WTC11 (cell line): ENCODE measurements around the gene ZIC1. TPM values are rescaled to one million over a fixed set of nuclear protein-coding genes. Genes with fewer than 3 reads are reported as not detected.

Experiments used
- ATAC-seq: fragments of 200-7000 bp; cut with Tn5 transposase; 2 replicates; pipeline ENCODE4 v1.10.0; 2021; ENCODE audit warnings: mild to moderate bottlenecking, moderate library complexity
- CTCF ChIA-PET: fragments of 300-600 bp; sonication (Branson Sonifier 250); formaldehyde crosslinking; loops from one replicate; lab custom pipeline; 2021; ENCODE audit warnings: antibody characterized with exemption; lab: Charles Lee
- POLR2A ChIA-PET: fragments of 350-600 bp; sonication (Branson Sonifier 250); formaldehyde crosslinking; loops from one replicate; lab custom pipeline; 2021; ENCODE audit warnings: antibody characterized with exemption; lab: Charles Lee
- DNase-seq: peaks from one replicate; pipeline ENCODE4 v3.0.0; 2021; ENCODE audit warnings: low spot score
- H3K27ac Mint-ChIP-seq: 2 replicates; pipeline ENCODE4 v1.8.0; 2021; ENCODE audit warnings: mixed read lengths
- H3K27me3 Mint-ChIP-seq: 2 replicates; pipeline ENCODE4 v1.8.0; 2021; ENCODE audit warnings: low read depth, mild to moderate bottlenecking, moderate library complexity, mixed read lengths
- H3K36me3 Mint-ChIP-seq: 2 replicates; pipeline ENCODE4 v1.8.0; 2021; ENCODE audit warnings: mixed read lengths
- H3K4me1 Mint-ChIP-seq: 2 replicates; pipeline ENCODE4 v1.8.0; 2022; ENCODE audit warnings: mixed read lengths
- H3K4me3 Mint-ChIP-seq: 2 replicates; pipeline ENCODE4 v1.8.0; 2021; ENCODE audit warnings: mild to moderate bottlenecking, moderate library complexity, mixed read lengths
- H3K9me3 Mint-ChIP-seq: 2 replicates; pipeline ENCODE4 v1.8.0; 2021; ENCODE audit warnings: mixed read lengths
- AFF4 ChIP-seq: sonication (generic); formaldehyde crosslinking; IDR thresholded peaks from 2 replicates; pipeline ENCODE4 v1.8.1; 2023; ENCODE audit warnings: mild to moderate bottlenecking, missing genetic modification reagents, borderline replicate concordance
- ATF6 ChIP-seq: sonication (generic); formaldehyde crosslinking; IDR thresholded peaks from 2 replicates; pipeline ENCODE4 v1.8.1; 2023; ENCODE audit warnings: mild to moderate bottlenecking, missing genetic modification reagents
- ELF4 ChIP-seq: sonication (generic); formaldehyde crosslinking; IDR thresholded peaks from 2 replicates; pipeline ENCODE4 v1.8.1; 2022; ENCODE audit warnings: low read depth, mild to moderate bottlenecking, moderate library complexity, missing genetic modification reagents
- ETV6 ChIP-seq: sonication (generic); formaldehyde crosslinking; IDR thresholded peaks from 2 replicates; pipeline ENCODE4 v1.8.1; 2022; ENCODE audit warnings: mild to moderate bottlenecking, missing genetic modification reagents
- FOXK1 ChIP-seq: sonication (generic); formaldehyde crosslinking; IDR thresholded peaks from 2 replicates; pipeline ENCODE4 v1.8.0; 2022; ENCODE audit warnings: mild to moderate bottlenecking, moderate library complexity, missing genetic modification reagents
- GTF2I ChIP-seq: fragments of 250-450 bp; sonication (Bioruptor Pico); conservative IDR thresholded peaks from 2 replicates; pipeline ENCODE4 v1.4.0; 2021; ENCODE audit warnings: mild to moderate bottlenecking
- JUN ChIP-seq: sonication (generic); formaldehyde crosslinking; IDR thresholded peaks from 2 replicates; pipeline ENCODE4 v1.8.0; 2023; ENCODE audit warnings: mild to moderate bottlenecking, missing genetic modification reagents
- NFE2L1 ChIP-seq: sonication (generic); formaldehyde crosslinking; IDR thresholded peaks from 2 replicates; pipeline ENCODE4 v1.8.1; 2023; ENCODE audit warnings: missing genetic modification reagents
- PRRX2 ChIP-seq: fragments of 250-450 bp; sonication (Bioruptor Pico); IDR thresholded peaks from 2 replicates; pipeline ENCODE4 v1.8.0; 2021; ENCODE audit warnings: mild to moderate bottlenecking
- RORB ChIP-seq: fragments of 250-450 bp; sonication (Bioruptor Pico); IDR thresholded peaks from 2 replicates; pipeline ENCODE4 v1.9.0; 2021; ENCODE audit warnings: mild to moderate bottlenecking
- SMAD4 ChIP-seq: sonication (generic); formaldehyde crosslinking; IDR thresholded peaks from 2 replicates; pipeline ENCODE4 v1.8.0; 2022; ENCODE audit warnings: mild to moderate bottlenecking, missing genetic modification reagents
- ZBTB43 ChIP-seq: sonication (generic); formaldehyde crosslinking; IDR thresholded peaks from 2 replicates; pipeline ENCODE4 v1.8.1; 2023; ENCODE audit warnings: mild to moderate bottlenecking, missing genetic modification reagents
- ZNF219 ChIP-seq: sonication (generic); formaldehyde crosslinking; IDR thresholded peaks from 2 replicates; pipeline ENCODE4 v1.8.0; 2023; ENCODE audit warnings: missing genetic modification reagents, mild to moderate bottlenecking, borderline replicate concordance
- ZNF232 ChIP-seq: sonication (generic); formaldehyde crosslinking; IDR thresholded peaks from 2 replicates; pipeline ENCODE4 v1.8.0; 2022; ENCODE audit warnings: mild to moderate bottlenecking, missing genetic modification reagents
- ZNF425 ChIP-seq: fragments of 250-450 bp; sonication (Bioruptor Pico); conservative IDR thresholded peaks from 2 replicates; pipeline ENCODE4 v1.9.0; 2021; ENCODE audit warnings: mild to moderate bottlenecking
- ZNF671 ChIP-seq: fragments of 250-450 bp; sonication (Bioruptor Pico); IDR thresholded peaks from 2 replicates; pipeline ENCODE4 v1.8.0; 2021; ENCODE audit warnings: mild to moderate bottlenecking
- total RNA-seq: library from RNA; stranded (reverse); gene quantifications from 3 replicates; pipeline ENCODE4 v1.2.3, GENCODE V29; 2021
- TF ChIP-seq, protein P1 (sequence below): sonication (generic); formaldehyde crosslinking; IDR thresholded peaks from 2 replicates; pipeline ENCODE4 v1.8.0; 2022; ENCODE audit warnings: mild to moderate bottlenecking, missing genetic modification reagents
- TF ChIP-seq, protein P2 (sequence below): sonication (generic); formaldehyde crosslinking; IDR thresholded peaks from 2 replicates; pipeline ENCODE4 v1.8.1; 2023; ENCODE audit warnings: mild to moderate bottlenecking, missing genetic modification reagents, moderate library complexity
- TF ChIP-seq, protein P3 (sequence below): sonication (generic); formaldehyde crosslinking; IDR thresholded peaks from 2 replicates; pipeline ENCODE4 v1.8.1; 2022; ENCODE audit warnings: mild to moderate bottlenecking, moderate library complexity, missing genetic modification reagents

Gene ZIC1
- total RNA-seq, 1 experiment from 2014 or later: 59.7 TPM

DNA sequence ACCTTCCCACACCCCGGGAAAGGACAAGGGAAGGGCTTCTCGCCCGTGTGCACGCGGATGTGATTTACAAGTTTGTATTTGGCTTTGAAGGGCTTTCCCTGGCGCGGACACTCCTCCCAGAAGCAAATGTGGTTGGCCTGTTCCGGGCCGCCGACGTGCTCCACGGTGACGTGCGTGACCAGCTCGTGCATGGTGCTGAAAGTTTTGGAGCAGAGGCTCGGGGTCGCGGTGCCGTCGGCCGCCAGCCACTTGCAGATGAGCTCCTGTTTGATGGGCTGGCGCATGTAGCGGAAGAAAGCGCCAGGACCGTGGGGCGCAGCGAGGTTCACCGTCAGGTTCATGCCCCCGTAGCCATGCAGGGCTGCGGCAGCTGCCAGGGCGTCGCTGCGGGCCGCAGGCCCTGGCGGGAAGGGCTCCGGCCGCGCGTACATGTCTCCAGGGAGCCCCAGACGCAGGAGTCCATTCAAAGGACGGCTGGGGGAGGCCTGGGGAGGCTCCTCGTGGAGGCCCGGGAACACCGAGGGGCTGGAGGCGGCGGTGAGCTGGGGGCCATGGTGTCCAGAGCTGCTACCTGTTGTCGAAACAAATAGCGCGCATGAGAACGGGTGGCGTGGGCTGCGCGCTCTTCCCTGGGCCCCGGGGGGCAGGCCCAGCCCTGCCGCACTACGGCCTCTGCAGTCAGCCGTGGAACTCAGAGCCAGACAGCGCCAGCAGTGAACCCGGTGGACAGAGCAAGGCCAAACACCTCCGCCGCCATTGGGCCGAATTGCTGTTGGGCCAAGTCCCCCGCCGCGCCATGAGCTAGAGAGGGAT is 13.1 kb upstream of the ZIC1 start (continued):
- no peak for TF ChIP-seq ZNF671 (CRISPR knock-in tag)
- TF ChIP-seq, protein P1, sequence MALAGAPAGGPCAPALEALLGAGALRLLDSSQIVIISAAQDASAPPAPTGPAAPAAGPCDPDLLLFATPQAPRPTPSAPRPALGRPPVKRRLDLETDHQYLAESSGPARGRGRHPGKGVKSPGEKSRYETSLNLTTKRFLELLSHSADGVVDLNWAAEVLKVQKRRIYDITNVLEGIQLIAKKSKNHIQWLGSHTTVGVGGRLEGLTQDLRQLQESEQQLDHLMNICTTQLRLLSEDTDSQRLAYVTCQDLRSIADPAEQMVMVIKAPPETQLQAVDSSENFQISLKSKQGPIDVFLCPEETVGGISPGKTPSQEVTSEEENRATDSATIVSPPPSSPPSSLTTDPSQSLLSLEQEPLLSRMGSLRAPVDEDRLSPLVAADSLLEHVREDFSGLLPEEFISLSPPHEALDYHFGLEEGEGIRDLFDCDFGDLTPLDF (CRISPR knock-in tag): no peak

- H3K27me3 Mint-ChIP-seq: peaks cover 98% of the 10 kb centered on the region
- TF ChIP-seq RORB (CRISPR knock-in tag): no peak
- no peak for TF ChIP-seq SMAD4 (CRISPR knock-in tag)
- TF ChIP-seq ZBTB43: no peak
- TF ChIP-seq, protein P2, sequence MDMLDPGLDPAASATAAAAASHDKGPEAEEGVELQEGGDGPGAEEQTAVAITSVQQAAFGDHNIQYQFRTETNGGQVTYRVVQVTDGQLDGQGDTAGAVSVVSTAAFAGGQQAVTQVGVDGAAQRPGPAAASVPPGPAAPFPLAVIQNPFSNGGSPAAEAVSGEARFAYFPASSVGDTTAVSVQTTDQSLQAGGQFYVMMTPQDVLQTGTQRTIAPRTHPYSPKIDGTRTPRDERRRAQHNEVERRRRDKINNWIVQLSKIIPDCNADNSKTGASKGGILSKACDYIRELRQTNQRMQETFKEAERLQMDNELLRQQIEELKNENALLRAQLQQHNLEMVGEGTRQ: no peak
- TF ChIP-seq ETV6: no peak
- TF ChIP-seq ZNF425: no peak
- no peak for TF ChIP-seq ELF4 (CRISPR knock-in tag)
- no peak for TF ChIP-seq PRRX2 (CRISPR knock-in tag)
- TF ChIP-seq ZNF219 (CRISPR knock-in tag): no peak
- ATAC-seq: no peak
- no peak for DNase-seq
- ChIA-PET POLR2A (interaction anchor here (0.8 to 2.4 kb wide), 9 partner anchors 9 to 82 kb away, joined by 3 to 14 read pairs (median 6); partner anchors contain the start of gene ZIC1), CTCF (interaction anchor here (0.5 to 4.9 kb wide), 10 partner anchors 9 to 220 kb away, joined by 3 to 33 read pairs (median 10); partner anchors contain the start of gene ZIC1)
- peaks cover 75% of the 10 kb centered on the region for H3K4me1 Mint-ChIP-seq
- no peaks in the 10 kb centered on the region for H3K36me3 Mint-ChIP-seq
- H3K4me3 Mint-ChIP-seq: peak overlapping the region; percentile 78
- no peaks in the 10 kb centered on the region for H3K9me3 Mint-ChIP-seq
- H3K27ac Mint-ChIP-seq: 0 out of 2 replicates have a peak overlapping the region, but pooled peaks have one; percentile 65
Measured at GRCh38 chr3:147396712-147397046, 12.5 kb upstream of the ZIC1 start.

DNA sequence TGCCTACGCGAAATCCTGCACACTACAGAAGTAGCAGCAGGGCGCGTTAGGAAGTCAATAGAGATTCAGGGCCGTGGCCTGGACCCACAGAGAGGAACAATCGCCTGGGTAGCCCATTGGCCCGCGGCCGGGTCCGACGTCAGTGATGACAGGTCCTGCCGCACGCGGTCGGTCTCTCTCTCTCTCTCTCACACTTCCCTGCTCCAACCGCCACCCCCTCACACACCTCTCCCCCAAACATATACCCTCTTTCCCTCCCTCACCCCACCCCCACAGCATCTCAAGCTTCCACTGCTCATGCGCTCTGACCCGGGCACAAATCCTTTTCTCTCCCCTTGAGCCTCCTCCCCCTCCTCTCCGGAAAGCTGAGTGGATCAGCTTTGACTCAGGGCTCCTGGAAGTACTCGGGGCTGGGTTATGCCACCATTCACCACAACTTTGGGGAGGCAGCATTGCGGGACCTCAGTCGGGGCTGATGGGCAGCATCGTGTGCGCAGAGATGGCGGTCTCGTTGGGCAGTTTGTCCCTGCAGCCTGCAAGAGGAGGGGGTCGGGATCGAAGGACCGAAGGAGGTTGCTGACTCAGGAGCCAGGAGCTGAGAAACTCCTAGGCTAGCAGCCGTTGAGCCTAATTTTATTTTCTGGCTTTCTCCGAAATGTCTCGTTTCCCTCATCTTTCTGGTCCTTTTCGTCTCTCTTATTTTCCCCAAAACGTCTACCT is 11.8 kb upstream of the ZIC1 start:
- H3K27ac Mint-ChIP-seq: peak overlapping the region; percentile 96
- no peaks in the 10 kb centered on the region for H3K9me3 Mint-ChIP-seq
- H3K4me3 Mint-ChIP-seq: peak overlapping the region; percentile 78
- POLR2A ChIA-PET: interaction anchor here (0.8 to 2.4 kb wide), 11 partner anchors 8 to 82 kb away, joined by 3 to 14 read pairs (median 6); partner anchors contain the start of gene ZIC1
- DNase-seq: peak; percentile 85
- CTCF ChIA-PET: interaction anchor here (0.5 to 4.9 kb wide), 11 partner anchors 8 to 983 kb away, joined by 3 to 33 read pairs (median 10); partner anchors contain the start of gene ZIC1
- peaks cover 98% of the 10 kb centered on the region for H3K27me3 Mint-ChIP-seq
- H3K36me3 Mint-ChIP-seq: no peaks in the 10 kb centered on the region
- ATAC-seq: peak; percentile 43
- peaks cover 79% of the 10 kb centered on the region for H3K4me1 Mint-ChIP-seq
- TF ChIP-seq AFF4 (CRISPR knock-in tag): no peak
- TF ChIP-seq, protein P3, sequence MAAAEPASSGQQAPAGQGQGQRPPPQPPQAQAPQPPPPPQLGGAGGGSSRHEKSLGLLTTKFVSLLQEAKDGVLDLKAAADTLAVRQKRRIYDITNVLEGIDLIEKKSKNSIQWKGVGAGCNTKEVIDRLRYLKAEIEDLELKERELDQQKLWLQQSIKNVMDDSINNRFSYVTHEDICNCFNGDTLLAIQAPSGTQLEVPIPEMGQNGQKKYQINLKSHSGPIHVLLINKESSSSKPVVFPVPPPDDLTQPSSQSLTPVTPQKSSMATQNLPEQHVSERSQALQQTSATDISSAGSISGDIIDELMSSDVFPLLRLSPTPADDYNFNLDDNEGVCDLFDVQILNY (CRISPR knock-in tag): no peak
- peak; percentile 62; the same call in 1 of the 2 replicates for TF ChIP-seq FOXK1
- no peak for TF ChIP-seq GTF2I (CRISPR knock-in tag)
- 0 out of 2 replicates have a peak, but pooled peaks have one; percentile 48 for TF ChIP-seq NFE2L1
- no peak for TF ChIP-seq ATF6 (CRISPR knock-in tag)
- no peak for TF ChIP-seq ZNF232 (CRISPR knock-in tag)
- no peak for TF ChIP-seq JUN (CRISPR knock-in tag)
